ENCODE data around the gene GOLM1.

GRCh38 chr9:86102626-86103025 lies 3.3 kb upstream of the GOLM1 start:
- no peak for TF ChIP-seq CTCF (IDR thresholded peaks at IDR 0.05; ENCODE audit: low read depth, low read length, missing input control)
- TF ChIP-seq MAX (IDR thresholded peaks at IDR 0.05) = no peak
- no peak for TF ChIP-seq REST (IDR thresholded peaks at IDR 0.05)
- no peak for TF ChIP-seq RAD21 (IDR thresholded peaks at IDR 0.05)
